HG03354 (cell line): ENCODE results near the gene TNS1.
"Not testable (repeated sequence)": the region's sequence is repeated elsewhere in the genome, so short reads cannot be mapped to it uniquely, and the experiment has no call there.

ENCODE experiments used
- ATAC-seq: cut with Tn5 transposase; IDR thresholded peaks from one replicate; pipeline ENCODE4 v1.9.1; 2021; ENCODE audit warnings: mild to moderate bottlenecking; ENCODE audit not compliant: unreplicated experiment, poor library complexity, severe bottlenecking

Gene TNS1

DNA sequence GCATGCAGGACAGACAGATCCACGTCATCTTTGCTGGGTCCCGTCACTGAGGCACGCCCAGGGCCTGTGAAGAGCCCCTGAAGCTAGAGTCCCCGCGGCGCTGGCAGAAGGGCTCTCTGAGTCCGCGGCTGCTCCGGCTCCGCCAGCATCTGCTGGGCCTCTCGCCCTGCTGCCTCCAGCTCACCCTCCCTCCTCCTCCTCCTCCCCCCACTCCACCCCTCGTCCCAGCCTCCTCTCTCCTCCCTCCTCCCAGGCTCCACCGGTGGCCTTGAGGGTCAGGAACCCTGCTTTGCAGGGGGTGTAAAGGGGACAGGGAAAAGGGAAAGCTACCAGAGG lies at the start of gene TNS1:
TNS1 (minus strand) TSS at position 151 of the 336 bp plus-strand sequence; CDS start at position 28, 123 bp downstream.
- no peak for ATAC-seq

DNA sequence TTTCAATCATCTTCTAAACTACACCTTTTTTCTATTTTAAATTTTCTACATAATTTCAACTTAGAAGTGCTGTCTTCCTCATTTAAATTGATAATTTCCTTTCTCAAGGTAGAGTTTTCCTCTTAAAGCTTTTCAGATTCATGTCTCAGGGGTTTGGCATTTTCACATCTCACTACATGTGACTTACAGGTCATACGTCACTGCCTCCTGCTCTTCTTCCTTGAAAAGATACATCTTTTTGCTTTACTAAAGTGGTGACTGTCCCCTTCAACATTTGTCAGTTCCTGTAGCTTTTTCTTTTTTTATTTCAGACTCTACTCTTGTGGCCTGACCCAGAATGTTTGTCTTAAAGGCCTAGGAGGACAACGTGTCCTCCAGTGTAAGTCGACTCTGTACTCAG lies 49.1 kb upstream of the TNS1 start:
- no peak for ATAC-seq

DNA sequence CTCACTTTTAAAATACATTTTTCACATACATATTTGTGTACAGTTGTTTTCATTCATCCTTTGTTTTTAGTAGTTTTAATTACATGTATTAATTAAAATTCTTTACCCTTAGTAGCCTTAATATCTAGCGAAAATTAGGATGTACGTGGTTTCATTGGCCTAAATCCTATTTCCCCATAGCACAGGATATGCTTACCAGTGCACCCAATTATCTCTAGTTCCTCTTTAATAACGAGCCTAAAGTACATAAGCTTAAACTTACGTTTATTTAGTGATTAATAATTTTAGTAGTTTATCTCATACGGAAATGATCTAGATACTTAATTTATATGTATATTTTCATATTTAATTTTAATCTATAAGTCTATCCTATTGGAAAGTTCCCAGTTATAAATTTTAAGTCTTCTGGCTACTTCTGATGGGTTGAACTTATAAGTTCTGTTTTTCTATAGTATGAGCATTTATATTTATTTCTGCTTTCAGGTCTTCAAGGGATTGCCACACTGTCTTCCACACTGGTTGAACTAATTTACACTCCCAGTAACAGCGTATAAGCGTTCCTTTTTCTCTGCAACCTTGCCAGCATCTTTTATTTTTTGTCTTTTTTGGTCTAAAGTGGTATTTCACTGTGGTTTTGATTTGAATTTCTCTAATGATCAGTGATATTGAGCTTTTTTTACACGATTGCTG lies 44.9 kb upstream of the TNS1 start:
- ATAC-seq: no peak

DNA sequence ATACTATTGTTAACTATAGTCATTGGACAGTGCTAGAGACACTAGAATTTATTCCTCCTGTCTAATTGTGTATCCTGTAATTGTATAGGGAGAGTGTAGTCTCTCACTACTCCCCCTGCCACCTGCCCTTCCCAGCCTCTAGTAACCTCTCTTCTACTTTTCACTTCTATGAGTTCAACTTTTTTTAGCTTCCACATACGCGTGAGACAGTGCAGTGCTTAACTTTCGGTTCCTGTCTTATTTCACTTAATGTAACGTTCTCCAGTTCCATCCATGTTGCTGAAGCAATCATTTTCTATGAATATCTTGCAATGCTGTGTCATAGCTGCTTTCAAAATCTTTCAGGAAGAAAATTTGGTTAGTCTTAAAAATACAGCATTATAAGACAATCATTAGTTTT lies 43.4 kb upstream of the TNS1 start:
- ATAC-seq: peak; percentile 86

DNA sequence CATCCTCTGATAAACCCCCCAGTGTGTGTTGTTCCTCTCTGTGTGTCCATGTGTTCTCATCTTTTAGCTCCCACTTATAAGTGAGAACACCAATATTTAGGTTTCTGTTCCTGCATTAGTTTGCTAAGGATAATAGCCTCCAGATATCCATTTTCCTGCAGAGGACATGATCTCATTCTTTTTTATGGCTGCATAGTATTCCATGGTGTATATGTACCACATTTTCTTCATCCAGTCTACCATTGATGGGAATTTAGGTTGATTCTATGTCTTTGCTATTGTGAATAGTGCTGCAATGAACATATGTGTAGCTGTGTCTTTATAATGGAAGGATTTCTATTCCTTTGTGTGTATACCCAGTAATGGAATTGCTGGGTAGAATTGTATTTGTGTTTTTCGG lies 41.8 kb upstream of the TNS1 start:
- ATAC-seq: not testable (repeated sequence)

DNA sequence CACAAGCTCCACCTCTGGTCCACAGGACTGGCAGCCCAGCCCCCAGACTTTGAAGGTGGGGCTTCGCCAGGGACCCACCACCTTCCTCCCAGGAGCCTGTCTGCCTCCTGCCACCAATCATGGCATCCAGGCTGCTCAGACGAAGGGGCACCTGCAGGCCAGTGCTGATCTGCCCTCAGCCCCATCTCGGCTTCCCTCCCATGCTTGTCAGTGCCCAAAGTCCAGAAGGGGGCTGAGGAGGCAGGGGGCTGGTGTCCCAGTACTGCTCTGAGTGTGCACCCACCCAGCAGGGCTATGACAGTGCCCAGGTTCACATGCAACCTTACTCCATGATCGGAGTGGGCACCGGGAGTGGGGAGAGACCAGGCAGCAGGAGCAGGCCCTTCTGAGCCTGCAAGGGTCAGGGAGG lies 40.9 kb upstream of the TNS1 start:
- ATAC-seq: no peak

DNA sequence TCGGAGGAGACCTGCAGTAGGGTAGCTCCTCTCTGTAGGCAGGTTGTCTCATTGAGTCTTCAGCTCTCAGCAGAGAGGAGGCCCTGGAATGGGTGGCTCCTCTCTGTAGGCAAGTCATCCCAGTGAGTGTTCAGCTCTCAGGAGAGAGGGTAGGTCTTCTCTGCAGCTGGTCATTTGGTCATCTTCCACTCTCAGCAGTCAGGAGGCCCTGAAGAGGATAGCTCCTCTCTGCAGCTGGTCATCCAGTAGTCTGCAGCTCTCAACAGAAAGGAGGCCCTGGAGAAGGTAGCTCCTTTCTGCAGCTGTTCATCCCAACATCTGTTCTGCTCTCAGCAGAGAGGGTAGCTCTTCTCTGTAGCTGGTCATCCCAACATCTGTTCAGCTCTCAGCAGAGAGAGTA lies 40.3 kb upstream of the TNS1 start:
- ATAC-seq: no peak

DNA sequence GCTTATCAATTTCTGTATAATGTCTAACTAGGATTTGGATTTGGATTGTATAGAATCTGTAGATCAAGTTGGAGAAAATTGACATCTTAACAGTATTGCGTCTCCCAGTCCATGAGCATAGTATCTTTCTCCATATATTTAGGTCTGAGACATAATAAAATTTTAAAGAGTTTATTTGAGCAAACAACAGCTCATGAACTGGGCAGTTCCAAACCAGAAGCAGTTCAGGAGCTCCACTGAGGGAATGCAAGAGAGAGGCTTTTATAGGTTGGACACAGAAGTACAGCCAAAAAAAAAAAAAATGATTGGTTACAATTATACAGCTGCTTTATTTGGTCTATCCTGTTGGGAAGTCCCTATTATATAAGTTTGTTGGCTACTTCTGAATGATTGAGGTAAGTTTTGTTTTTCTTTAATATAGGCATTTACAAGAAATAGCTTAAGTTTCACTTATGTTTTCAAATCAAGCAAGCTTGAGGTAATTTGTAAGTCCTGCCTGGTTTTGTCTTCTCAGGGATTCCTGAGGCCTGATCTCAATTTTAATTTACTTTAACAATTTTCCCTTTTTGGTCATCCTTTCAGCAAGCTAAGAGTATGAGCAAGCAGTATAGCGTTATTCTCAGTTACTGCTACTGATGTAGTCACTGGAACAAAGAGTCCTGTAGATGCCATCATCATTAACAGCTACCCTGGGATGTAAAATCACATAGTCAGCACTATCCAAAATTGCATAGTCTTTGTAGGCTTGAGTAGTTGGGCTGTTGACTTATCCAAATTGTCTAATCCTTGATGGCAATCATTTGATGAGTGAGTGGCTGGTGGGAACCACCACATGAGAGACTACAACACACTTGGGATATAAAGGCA lies 38.7 kb upstream of the TNS1 start:
- ATAC-seq: no peak

DNA sequence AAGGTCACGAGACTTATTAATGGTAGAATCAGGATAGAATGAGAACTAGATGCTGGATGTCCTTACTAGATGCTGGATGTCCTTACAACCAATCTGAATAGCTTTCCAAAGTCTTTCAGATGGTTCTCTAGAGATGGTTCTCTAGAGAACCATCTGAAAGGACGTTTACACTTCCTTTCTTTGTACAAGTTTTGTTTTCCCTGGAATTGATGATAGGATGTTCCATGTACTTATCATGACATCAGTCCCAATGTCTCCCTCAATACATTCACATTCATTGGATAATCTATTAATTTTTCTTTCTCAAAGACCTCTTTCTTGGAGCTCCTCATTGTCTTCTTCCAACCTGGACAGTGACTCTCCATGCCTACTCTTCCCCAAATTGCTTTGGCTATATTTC lies 38.1 kb upstream of the TNS1 start:
- ATAC-seq: no peak

DNA sequence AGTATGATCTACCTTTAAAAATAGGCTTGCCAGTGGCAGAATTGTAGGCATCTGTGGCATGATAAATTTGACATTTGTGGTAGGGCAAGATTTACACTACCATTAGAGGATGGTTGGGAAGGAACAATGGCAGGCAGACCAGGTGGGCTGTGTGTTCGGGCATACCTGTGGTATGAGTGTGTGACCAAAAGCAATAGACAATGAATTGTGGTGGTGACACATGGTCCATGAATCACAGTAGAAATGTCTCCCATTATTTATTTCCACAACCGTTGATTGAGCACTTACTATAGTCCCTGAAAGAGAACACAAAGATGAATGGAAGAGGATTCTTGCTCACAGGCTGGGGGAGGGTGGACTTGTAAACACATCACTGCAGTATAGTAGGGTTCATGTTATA lies 36.4 kb upstream of the TNS1 start:
- no peak for ATAC-seq

DNA sequence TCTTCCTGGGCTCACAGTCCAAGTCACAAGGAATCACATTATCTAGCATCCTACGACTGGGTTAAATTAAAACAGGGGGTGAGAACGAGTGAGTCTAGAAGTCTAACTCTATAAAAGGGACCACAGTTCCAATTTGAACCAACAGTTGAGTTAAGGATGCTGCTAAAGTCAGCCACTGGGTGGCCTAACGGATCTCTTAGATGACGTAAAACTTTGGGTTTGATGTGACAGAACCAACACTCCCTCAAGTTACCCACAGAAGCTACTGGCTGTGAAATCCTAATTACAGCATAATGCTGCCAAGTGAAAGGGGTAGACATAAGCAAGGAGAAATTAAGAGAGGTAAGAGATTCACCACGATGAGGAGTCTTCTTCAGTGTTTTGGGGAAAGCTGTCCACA lies 33.6 kb upstream of the TNS1 start:
- ATAC-seq: no peak

DNA sequence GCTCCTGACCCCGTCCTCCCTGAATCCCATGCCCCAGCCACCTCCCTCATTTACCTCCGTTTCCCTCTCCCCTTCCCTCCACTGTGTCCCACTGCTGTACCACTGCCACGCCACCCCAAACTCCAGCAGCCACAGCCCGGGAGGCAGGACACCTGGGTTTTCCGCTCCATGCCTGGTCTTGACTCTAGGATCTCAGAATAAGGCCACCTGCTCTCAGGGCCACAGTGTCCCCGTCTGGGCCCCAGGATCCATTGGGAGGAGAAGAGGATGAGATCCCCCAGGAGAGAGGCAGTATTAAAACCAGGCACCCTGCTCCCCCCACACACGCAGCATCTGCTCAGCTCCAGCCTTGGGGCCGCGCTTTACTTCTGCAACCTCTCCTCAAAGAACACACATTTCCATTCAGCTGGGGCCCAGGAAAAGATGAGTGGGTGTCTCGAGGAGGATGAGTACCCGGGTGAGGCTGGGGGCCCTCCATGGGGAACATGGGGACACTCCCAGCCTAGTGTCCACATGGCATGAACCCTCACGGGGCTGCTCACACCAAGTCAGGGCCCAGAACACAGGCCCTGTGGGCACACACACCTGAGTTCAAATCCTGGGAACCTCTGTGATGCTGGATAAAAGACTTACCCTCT lies 32.8 kb upstream of the TNS1 start:
- no peak for ATAC-seq

DNA sequence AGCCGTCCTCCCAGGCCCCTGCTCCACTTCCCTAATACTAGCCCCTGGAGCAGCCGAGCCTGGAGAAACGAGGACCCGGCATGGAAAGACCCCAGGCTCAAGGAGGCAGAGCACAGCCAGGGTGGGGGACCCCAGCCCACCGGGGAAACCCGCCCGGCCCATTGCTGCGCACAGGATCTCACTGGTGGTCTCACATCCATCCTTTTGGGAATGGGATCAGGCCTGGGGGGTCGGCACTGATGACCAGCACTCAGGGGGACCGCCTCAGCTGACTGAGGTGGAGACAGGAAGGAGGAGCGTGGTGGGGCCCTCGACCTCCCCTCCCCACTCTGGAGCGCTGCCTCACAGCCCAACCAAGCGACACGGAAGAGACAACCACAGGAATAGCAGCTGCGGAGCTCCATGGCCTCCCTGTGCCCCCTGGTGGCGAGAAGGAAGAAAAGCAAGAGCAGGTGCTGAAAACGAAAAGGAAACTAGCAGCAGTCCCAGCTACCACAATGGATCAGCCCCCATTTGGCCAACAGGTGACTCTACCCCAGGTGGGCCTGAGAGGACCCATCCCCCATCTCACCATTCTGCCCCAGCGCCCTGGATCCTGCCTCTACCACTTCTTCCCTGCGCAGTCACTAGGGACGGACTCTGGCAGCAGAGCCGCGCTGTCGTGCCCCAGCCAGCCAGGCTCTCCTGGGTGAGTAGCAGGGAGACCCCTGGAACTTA lies 31.9 kb upstream of the TNS1 start:
- ATAC-seq: peak; percentile 95

DNA sequence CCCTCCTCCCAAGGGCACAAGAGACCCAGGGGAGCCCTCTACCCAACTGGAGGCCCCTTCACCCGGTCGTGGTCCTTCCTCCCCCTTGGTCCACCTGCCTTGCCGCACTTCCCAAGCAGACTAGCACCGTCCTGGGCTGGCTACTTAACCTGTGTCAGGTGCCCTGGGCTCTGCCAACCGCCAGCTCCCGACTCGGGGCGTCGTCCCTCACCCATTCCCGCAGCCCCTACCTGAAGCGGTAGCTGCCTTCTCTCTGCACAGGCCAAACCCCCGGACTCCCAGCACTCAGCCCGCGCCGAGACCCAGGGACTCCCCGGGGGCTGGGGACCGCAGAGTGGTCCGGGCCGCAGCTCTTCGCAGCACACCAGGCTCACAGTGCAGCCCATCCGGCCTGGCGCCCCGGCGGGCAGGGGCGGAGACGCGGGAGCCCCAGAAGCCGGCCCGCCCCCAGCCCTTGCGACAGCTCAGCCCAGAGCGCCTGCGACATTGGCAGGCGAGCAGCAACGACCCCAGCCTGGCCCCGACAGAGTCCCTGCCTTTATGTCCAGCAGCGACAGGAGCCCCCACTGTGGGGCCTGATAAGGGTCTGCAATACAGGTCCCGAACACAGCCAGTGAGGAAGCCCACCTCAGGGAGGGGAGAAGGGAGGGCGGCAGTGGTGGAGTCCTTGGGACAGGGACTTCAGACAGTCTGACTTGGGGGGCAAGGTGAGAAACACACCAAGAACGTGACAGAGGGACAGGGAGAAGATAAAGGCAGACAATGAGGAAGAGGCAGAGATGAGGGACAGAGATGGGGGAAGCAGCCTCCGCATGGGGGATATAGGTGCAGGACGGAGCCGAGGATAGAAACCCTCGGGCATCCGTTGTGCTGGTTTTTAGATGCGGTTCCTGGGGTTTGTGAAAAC lies 31.0 kb upstream of the TNS1 start:
- ATAC-seq: no peak

DNA sequence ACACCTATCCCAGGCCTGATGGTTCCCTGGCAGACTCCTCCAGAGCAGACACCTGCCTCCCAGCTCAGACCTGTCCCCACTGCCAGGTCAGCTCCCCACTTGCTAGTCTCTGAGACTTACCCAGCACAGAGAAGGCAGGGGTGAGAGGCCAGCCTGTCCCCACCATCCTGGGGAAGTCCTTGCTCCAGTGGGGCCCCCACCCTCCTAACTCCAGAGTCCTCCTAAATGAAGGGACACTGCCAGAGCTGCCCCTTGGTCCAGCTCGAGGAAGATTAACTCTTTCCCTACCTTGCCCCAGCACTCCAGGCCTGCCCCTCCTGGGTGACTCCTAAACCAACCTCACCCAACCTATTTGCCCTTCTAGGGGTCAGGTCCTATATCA lies 30.4 kb upstream of the TNS1 start:
- no peak for ATAC-seq

DNA sequence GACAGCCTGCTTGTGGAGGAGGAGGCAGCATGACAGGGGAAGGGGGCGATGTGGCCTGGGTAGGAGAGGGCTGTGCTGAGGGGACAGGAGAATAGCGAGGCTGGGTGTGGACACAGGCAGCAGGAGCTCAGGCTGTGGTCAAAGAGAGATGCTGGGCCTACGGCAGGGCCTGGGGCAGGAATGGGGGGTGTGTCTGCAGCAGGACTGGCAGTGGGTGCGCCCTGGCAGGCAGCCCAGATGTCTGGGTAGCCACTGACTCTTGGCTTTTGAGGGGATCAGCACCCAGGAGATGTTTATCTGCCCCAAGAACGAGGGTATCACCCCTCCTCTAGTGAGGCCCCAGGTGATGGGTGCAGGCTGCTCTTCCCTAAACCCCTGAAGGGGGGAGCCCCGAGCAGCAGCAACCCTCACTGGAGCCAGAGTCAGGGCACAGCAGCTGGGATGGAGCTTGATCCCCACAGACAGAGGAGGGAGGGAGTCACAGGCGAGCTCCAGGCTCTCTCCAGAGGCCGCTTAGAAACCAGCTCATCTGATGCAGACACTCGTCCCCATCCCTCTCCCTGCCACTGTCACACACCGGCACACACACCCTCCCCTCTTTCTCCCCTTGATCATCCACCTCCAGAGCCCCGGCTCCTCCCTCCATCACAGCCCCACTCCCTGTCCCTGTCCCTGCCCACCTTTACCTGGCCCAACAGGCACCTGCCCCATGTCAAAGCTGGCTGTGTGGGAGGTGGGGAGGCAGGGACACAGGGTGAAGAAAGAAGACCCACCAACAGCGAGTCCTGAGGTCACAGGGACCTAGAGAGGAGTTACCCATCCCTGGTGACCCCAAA lies 29.8 kb upstream of the TNS1 start:
- no peak for ATAC-seq

DNA sequence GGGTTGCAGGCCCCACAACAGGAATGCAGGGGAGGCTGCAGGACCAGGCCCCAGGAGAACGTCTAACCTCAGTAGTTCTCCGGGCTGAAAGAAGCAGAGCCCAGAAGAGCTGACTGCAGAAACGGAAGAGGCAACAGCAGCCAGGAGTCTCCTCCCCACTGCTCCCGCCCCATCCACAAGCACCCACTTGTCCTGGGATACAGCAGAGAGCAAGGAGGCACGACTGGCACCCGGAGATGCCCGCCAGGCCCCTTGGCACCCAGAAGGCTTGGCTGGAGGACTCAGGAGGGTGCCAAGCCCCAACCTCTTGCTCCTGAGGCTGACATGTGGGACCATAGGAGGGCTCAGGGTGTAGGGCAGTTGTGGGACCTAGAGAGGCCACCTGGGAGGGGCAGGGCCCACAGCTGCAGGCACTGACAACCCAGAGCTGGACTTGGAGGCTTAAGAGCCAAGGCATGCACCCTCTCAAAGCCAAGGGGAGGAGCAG lies 29.0 kb upstream of the TNS1 start:
- ATAC-seq: no peak

DNA sequence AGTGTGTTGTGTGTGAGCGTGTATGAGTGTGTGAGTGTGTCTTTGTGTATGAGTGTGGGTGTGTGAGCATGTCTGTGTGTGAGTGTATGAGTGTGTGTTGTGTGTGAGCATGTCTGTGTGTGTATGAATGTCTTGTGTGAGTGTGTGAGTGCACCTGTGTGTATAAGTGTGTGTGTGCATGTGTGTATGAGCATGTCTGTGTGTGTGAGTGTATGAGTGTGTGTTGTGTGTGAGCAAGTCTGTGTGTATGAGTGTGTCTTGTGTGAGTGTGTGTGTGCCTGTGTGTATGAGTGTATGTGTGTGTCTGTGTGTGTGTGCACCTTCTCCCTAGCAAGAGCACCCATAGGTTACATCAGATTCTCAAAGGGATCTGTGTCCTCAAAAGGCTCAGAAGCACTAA lies 28.5 kb upstream of the TNS1 start:
- no peak for ATAC-seq
